Adrenal gland (tissue), 12 donors: Measurements from ENCODE around the gene C14orf132. TPM values are rescaled to one million over a fixed set of nuclear protein-coding genes. Genes with fewer than 3 reads are reported as not detected.

Experiments used
- DNase-seq, 7 donors: peaks; one replicate each; pipeline ENCODE4 v3.0.0-alpha.2; 2019 to 2020
- H3K27ac ChIP-seq, 5 donors: fragments of 200-600 bp; sonication (generic) in 4 of 5; 1 replicate in 3 of 5; 2 replicates in 2 of 5; pipeline versions ENCODE4 v1.5.1 to v1.8.0; 2016 to 2020; ENCODE audit warnings: mild to moderate bottlenecking in 1 of 5
- H3K27me3 ChIP-seq: fragments of 200-600 bp; 2 replicates; pipeline ENCODE4 v1.8.0; 2021
- H3K36me3 ChIP-seq, 2 donors: fragments of 200-600 bp; replicated peaks in 1 of 2; 1 replicate in 1 of 2; 2 replicates in 1 of 2; pipeline versions ENCODE4 v1.5.1 to v1.8.0; 2018 to 2022
- H3K4me1 ChIP-seq, 2 donors: fragments of 200-600 bp; replicated peaks in 1 of 2; 1 replicate in 1 of 2; 2 replicates in 1 of 2; pipeline versions ENCODE4 v1.5.1 to v1.8.0; 2018 to 2021
- H3K4me3 ChIP-seq, 4 donors: fragments of 200-600 bp; sonication (generic) in 3 of 4; one replicate each; pipeline ENCODE4 v1.5.1; 2016 to 2018
- H3K9me3 ChIP-seq, 3 donors: fragments of 200-600 bp; sonication (generic) in 1 of 3; replicated peaks in 1 of 3; 1 replicate in 2 of 3; 2 replicates in 1 of 3; pipeline versions ENCODE4 v1.5.1 to v1.8.0; 2016 to 2021
- POLR2A ChIP-seq, 2 donors: fragments of 450-650 bp; IDR thresholded peaks; one replicate each; pipeline ENCODE4 v1.6.1; 2017; ENCODE audit warnings: antibody characterized with exemption in 2 of 2, mild to moderate bottlenecking in 2 of 2, moderate library complexity in 1 of 2
- WGBS, 4 donors: extraction: QIAGEN DNeasy Blood & Tissue Kit in 2 of 4; methylation state at CpG; one replicate each; pipeline versions ENCODE4 v1.1.5 to v1.1.7; 2013 to 2017; 5-methylcytosine and 5-hydroxymethylcytosine counted together
- intact Hi-C, 2 donors: fragments of 100-400 bp; cut with DNase I; formaldehyde crosslinking; loops; one replicate each; pipeline versions ENCODE4 v1.14.1 to v1.15.0; 2022 to 2023
- polyA plus RNA-seq, 3 donors: library from polyadenylated mRNA; stranded (reverse); fragments of 200-250 nt in 2 of 3; fragments of 350-450 nt in 1 of 3; fragmentation: Illumina TruSeq in 1 of 3; extraction: RNeasy Lipid Tissue Mini Kit (QIAGEN cat#74804) in 1 of 3; gene quantifications; one replicate each; pipeline ENCODE4 v1.2.3, GENCODE V29; 2013 to 2014
- total RNA-seq, 9 donors: library from RNA; depleted of rRNA in 4 of 9; stranded (reverse); fragments of >200 nt in 4 of 9; fragments of 120-200 nt in 1 of 9; fragmentation: NEBNext Ultra II Directional in 1 of 9; extraction: Animal tissue kit (Norgen Biotek cat#: 25700) in 1 of 9; gene quantifications; one replicate each; pipeline versions ENCODE4 v1.1.0 to v1.2.4, GENCODE V29; 2013 to 2023
- TF ChIP-seq, protein P1 (sequence below), 6 experiments: fragments of 450-650 bp in 4 of 6; fragments of 200-600 bp in 2 of 6; sonication (generic) in 1 of 6; IDR thresholded peaks; 1 replicate in 5 of 6; 2 replicates in 1 of 6; pipeline versions ENCODE4 v1.5.1 to v1.8.0; 2016 to 2021; ENCODE audit warnings: antibody characterized with exemption in 6 of 6, mild to moderate bottlenecking in 2 of 6, moderate library complexity in 1 of 6
- donor health status: healthy with polysubstance abuse.
- donor health status: Bipolar disorder and iron deficiency.
- donor health status: DM: yes; HTN: yes; CAD: no.
- donor health status: DM: no; HTN: no; CAD: no.
- donor health status: DM: no; HTN: no; CAD: no.
- donor health status: DM: yes; HTN: yes; CAD: no.

The C14orf132 gene
- total and polyA plus RNA-seq, 12 donors = 4.5 to 34.8 (median 11.8) TPM

DNA sequence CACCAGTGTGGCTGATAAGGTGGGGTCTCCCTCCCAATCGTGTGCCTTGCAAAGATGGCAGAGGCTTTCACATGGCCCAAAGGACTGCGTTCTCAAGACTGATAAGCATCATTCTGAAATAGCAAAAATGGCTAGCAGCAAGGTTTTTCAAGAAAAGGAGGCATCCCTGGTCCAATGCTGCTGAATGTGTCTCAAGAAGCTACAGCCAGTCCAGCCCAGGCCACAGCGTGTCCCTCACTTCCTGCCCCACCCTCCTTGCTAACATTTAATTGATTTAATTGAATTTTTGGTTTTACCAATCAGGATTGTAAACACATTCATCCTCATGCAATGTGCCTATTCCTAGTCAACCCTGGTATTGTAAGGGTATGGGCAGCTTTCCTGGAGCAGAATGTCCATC, 55.9 kb downstream of the C14orf132 start:
- 75 to 86% (median 79%) methylated on average over 3 of the region's 3 CpGs for WGBS, 4 donors
- TF ChIP-seq, protein P1, sequence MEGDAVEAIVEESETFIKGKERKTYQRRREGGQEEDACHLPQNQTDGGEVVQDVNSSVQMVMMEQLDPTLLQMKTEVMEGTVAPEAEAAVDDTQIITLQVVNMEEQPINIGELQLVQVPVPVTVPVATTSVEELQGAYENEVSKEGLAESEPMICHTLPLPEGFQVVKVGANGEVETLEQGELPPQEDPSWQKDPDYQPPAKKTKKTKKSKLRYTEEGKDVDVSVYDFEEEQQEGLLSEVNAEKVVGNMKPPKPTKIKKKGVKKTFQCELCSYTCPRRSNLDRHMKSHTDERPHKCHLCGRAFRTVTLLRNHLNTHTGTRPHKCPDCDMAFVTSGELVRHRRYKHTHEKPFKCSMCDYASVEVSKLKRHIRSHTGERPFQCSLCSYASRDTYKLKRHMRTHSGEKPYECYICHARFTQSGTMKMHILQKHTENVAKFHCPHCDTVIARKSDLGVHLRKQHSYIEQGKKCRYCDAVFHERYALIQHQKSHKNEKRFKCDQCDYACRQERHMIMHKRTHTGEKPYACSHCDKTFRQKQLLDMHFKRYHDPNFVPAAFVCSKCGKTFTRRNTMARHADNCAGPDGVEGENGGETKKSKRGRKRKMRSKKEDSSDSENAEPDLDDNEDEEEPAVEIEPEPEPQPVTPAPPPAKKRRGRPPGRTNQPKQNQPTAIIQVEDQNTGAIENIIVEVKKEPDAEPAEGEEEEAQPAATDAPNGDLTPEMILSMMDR (IDR thresholded peaks at IDR 0.05) = no peak
- no peak for TF ChIP-seq POLR2A (IDR thresholded peaks at IDR 0.05)
- H3K4me3 ChIP-seq = no peak overlapping the region
- no peaks in the 10 kb centered on the region for H3K27me3 ChIP-seq
- H3K36me3 ChIP-seq = no peaks in the 10 kb centered on the region
- peak in 1 of 7 donors; percentile 58 for DNase-seq
- peaks cover 0 to 12% of the 10 kb centered on the region in 2 donors for H3K4me1 ChIP-seq
- H3K9me3 ChIP-seq = no peaks in the 10 kb centered on the region
- intact Hi-C loops = no loop called here
- peak overlapping the region in 1 of 5 donors; percentile 60 for H3K27ac ChIP-seq

- intact Hi-C loops = no loop called here
- peak in 4 of 7 donors; percentile 19 to 95 (median 50) for DNase-seq
- Histone ChIP-seq H3K27ac (peak overlapping the region in 1 of 5 donors; percentile 60), H3K4me3 (no peak overlapping the region), H3K36me3 (no peaks in the 10 kb centered on the region), H3K9me3 (no peaks in the 10 kb centered on the region), H3K27me3 (no peaks in the 10 kb centered on the region), H3K4me1 (peaks cover 0 to 10% of the 10 kb centered on the region in 2 donors)
- WGBS, 4 donors = 58 to 67% (median 60%) methylated on average over 9 to 16 of the region's 16 CpGs
- TF ChIP-seq, protein P1 (IDR thresholded peaks at IDR 0.05) = no peak
- no peak for TF ChIP-seq POLR2A (IDR thresholded peaks at IDR 0.05)
These were observed 56.7 kb downstream of the C14orf132 start for GRCh38 chr14:96095581-96096476.

GRCh38 chr14:96096639-96097610, 57.8 kb downstream of the C14orf132 start:
- Histone ChIP-seq H3K4me1 (peaks cover 0 to 13% of the 10 kb centered on the region in 2 donors), H3K27me3 (no peaks in the 10 kb centered on the region), H3K36me3 (no peaks in the 10 kb centered on the region), H3K9me3 (no peaks in the 10 kb centered on the region), H3K4me3 (no peak overlapping the region), H3K27ac (peak overlapping the region in 1 of 5 donors; percentile 60)
- 70 to 79% (median 76%) methylated on average over 10 to 12 of the region's 12 CpGs for WGBS, 4 donors
- intact Hi-C loops = no loop called here
- no peak for TF ChIP-seq POLR2A (IDR thresholded peaks at IDR 0.05)
- TF ChIP-seq, protein P1 (IDR thresholded peaks at IDR 0.05) = no peak
- DNase-seq = peak in 1 of 7 donors; percentile 25

DNA sequence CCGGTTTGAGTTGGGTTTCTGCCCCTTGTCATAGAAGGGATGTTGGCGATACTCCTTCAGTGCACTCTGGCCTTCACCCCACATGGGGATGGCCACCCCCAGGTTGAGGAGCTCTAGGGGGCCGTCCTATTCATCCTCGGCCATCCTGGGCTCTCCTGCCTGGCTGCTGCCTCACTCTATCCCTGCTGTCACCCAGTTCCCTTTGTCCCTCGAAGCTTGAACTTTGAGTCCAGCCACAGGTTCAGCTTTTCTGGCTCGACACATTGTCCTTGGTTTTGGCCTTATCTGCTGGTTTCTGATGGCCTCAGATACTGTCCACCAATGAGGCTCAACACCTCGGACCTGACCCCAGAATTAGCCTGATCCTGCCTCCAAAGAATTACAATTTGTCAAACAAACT, 58.6 kb downstream of the C14orf132 start:
- no peak for DNase-seq
- Histone ChIP-seq H3K4me3 (no peak overlapping the region), H3K4me1 (peaks cover 0 to 13% of the 10 kb centered on the region in 2 donors), H3K27ac (peak overlapping the region in 1 of 5 donors; percentile 60), H3K36me3 (no peaks in the 10 kb centered on the region), H3K27me3 (no peaks in the 10 kb centered on the region), H3K9me3 (no peaks in the 10 kb centered on the region)
- TF ChIP-seq POLR2A (IDR thresholded peaks at IDR 0.05) = no peak
- TF ChIP-seq, protein P1 (IDR thresholded peaks at IDR 0.05) = no peak
- 50 to 59% (median 53%) methylated on average over 7 of the region's 7 CpGs for WGBS, 4 donors
- intact Hi-C loops = loop anchor here in 1 of 2 donors (2.0 kb wide), 1 partner anchor 177 kb away; no protein-coding TSS in a partner anchor
